Activated CD4-positive, CD25-positive, alpha-beta regulatory T cell (primary cell): ENCODE results near the gene SLIT3.
"Not testable (repeated sequence)": the region's sequence is repeated elsewhere in the genome, so short reads cannot be mapped to it uniquely, and the experiment has no call there.

Experiments
- DNase-seq, 4 experiments: peaks; one replicate each; lab custom pipeline; 2025; lab: John Stamatoyannopoulos, UW

Gene SLIT3

GRCh38 chr5:168742311-168742710, 558.6 kb downstream of the SLIT3 start:
- DNase-seq, result not testable (repeated sequence)

- DNase-seq, result no peak
These were observed 560.1 kb downstream of the SLIT3 start for GRCh38 chr5:168740811-168741213.

GRCh38 chr5:168740092-168740800, 560.7 kb downstream of the SLIT3 start:
- DNase-seq, result no peak

- no peak for DNase-seq
These were observed 563.9 kb downstream of the SLIT3 start for GRCh38 chr5:168737066-168737465.

GRCh38 chr5:168736281-168736831, 564.6 kb downstream of the SLIT3 start:
- DNase-seq, result no peak

- DNase-seq, result no peak
These were observed 566.2 kb downstream of the SLIT3 start for GRCh38 chr5:168734620-168735300.

GRCh38 chr5:168734119-168734518, 566.8 kb downstream of the SLIT3 start:
- DNase-seq, result no peak

GRCh38 chr5:168728546-168729211, 572.3 kb downstream of the SLIT3 start:
- DNase-seq, result no peak

GRCh38 chr5:168727547-168727946, 573.4 kb downstream of the SLIT3 start:
- DNase-seq, result no peak

GRCh38 chr5:168726342-168726741, 574.6 kb downstream of the SLIT3 start:
- no peak for DNase-seq

- no peak for DNase-seq
These were observed 576.7 kb downstream of the SLIT3 start for GRCh38 chr5:168724227-168724626.

GRCh38 chr5:168723037-168723436, 577.9 kb downstream of the SLIT3 start:
- no peak for DNase-seq

GRCh38 chr5:168721966-168722365, 579.0 kb downstream of the SLIT3 start:
- no peak for DNase-seq

- no peak for DNase-seq
These were observed 579.8 kb downstream of the SLIT3 start for GRCh38 chr5:168721002-168721753.

GRCh38 chr5:168720575-168720974, 580.4 kb downstream of the SLIT3 start:
- no peak for DNase-seq

- DNase-seq, result no peak
These were observed 586.9 kb downstream of the SLIT3 start for GRCh38 chr5:168714046-168714445.

- no peak for DNase-seq
These were observed 587.9 kb downstream of the SLIT3 start for GRCh38 chr5:168713051-168713450.

GRCh38 chr5:168712280-168712924, 588.5 kb downstream of the SLIT3 start:
- DNase-seq, result no peak

- no peak for DNase-seq
These were observed 590.2 kb downstream of the SLIT3 start for GRCh38 chr5:168710706-168711105.

- no peak for DNase-seq
These were observed 592.9 kb downstream of the SLIT3 start for GRCh38 chr5:168707716-168708695.
